Upper lobe of left lung (tissue), 4 donors: ENCODE measurements around the gene JPT2.

Experiments
- CTCF ChIP-seq, 6 experiments: fragments of 450-650 bp in 4 of 6; fragments of 200-600 bp in 2 of 6; sonication (generic) in 2 of 6; IDR thresholded peaks; one replicate each; pipeline ENCODE4 v1.5.1; 2016 to 2019; ENCODE audit warnings: antibody characterized with exemption in 6 of 6
- EP300 ChIP-seq, 4 donors: sonication (generic); formaldehyde crosslinking; IDR thresholded peaks; one replicate each; pipeline ENCODE4 v1.5.1; 2017; ENCODE audit warnings: antibody characterized with exemption in 4 of 4, control low read depth in 2 of 4
- POLR2A ChIP-seq, 4 donors: fragments of 450-650 bp; IDR thresholded peaks; one replicate each; pipeline ENCODE4 v1.5.1; 2016 to 2017; ENCODE audit warnings: antibody characterized with exemption in 4 of 4, mild to moderate bottlenecking in 2 of 4
- POLR2AphosphoS5 ChIP-seq, 2 donors: sonication (generic); formaldehyde crosslinking; IDR thresholded peaks; one replicate each; pipeline ENCODE4 v1.5.1; 2017; ENCODE audit warnings: antibody characterized with exemption in 2 of 2

GRCh38 chr16:1665829-1666228 is 12.2 kb upstream of the JPT2 start:
- no peak for TF ChIP-seq CTCF (IDR thresholded peaks at IDR 0.05)
- TF ChIP-seq EP300 (IDR thresholded peaks at IDR 0.05): no peak
- no peak for TF ChIP-seq POLR2A (IDR thresholded peaks at IDR 0.05)
- TF ChIP-seq POLR2AphosphoS5 (IDR thresholded peaks at IDR 0.05): no peak
